ENCODE measurements around the gene PLEKHA4.

GRCh38 chr19:48854103-48854502 is 14.3 kb downstream of the PLEKHA4 start:
- TF ChIP-seq, protein P1, sequence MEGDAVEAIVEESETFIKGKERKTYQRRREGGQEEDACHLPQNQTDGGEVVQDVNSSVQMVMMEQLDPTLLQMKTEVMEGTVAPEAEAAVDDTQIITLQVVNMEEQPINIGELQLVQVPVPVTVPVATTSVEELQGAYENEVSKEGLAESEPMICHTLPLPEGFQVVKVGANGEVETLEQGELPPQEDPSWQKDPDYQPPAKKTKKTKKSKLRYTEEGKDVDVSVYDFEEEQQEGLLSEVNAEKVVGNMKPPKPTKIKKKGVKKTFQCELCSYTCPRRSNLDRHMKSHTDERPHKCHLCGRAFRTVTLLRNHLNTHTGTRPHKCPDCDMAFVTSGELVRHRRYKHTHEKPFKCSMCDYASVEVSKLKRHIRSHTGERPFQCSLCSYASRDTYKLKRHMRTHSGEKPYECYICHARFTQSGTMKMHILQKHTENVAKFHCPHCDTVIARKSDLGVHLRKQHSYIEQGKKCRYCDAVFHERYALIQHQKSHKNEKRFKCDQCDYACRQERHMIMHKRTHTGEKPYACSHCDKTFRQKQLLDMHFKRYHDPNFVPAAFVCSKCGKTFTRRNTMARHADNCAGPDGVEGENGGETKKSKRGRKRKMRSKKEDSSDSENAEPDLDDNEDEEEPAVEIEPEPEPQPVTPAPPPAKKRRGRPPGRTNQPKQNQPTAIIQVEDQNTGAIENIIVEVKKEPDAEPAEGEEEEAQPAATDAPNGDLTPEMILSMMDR (IDR thresholded peaks at IDR 0.05), result no peak
- TF ChIP-seq POLR2AphosphoS5 (IDR thresholded peaks at IDR 0.05) (no peak), POLR2A (IDR thresholded peaks at IDR 0.05) (no peak)

Measured in breast epithelium (tissue), 3 donors.